ENCODE results near the gene PSAP.
A peak's percentile ranks its signal among the peaks of the same experiment; 100 is the strongest.
"Not testable (repeated sequence)": the region's sequence is repeated elsewhere in the genome, so short reads cannot be mapped to it uniquely, and the experiment has no call there.

PSAP gene

GRCh38 chr10:71850743-71851464 lies at the start of gene PSAP:
PSAP (minus strand) TSS chr10:71851251; CDS start chr10:71851221, 30 bp downstream.
- DNase-seq: peak; percentile 93

- no peak for DNase-seq
Observed at GRCh38 chr10:71900441-71901180, 49.6 kb upstream of the PSAP start.

- no peak for DNase-seq
Observed at GRCh38 chr10:71899665-71900412, 48.8 kb upstream of the PSAP start.

GRCh38 chr10:71898346-71898745 lies 47.3 kb upstream of the PSAP start:
- not testable (repeated sequence) for DNase-seq

- DNase-seq: no peak
Observed at GRCh38 chr10:71893920-71894319, 42.9 kb upstream of the PSAP start.

GRCh38 chr10:71893258-71893815 lies 42.3 kb upstream of the PSAP start:
- no peak for DNase-seq

GRCh38 chr10:71891437-71891836 lies 40.4 kb upstream of the PSAP start:
- DNase-seq: no peak

GRCh38 chr10:71889388-71889987 lies 38.4 kb upstream of the PSAP start:
- DNase-seq: no peak

GRCh38 chr10:71888623-71889387 lies 37.8 kb upstream of the PSAP start:
- peak; percentile 79 for DNase-seq

GRCh38 chr10:71888248-71888622 lies 37.2 kb upstream of the PSAP start:
- DNase-seq: no peak

GRCh38 chr10:71887743-71888142 lies 36.7 kb upstream of the PSAP start:
- no peak for DNase-seq

GRCh38 chr10:71882813-71883659 lies 32.0 kb upstream of the PSAP start:
- no peak for DNase-seq

GRCh38 chr10:71881647-71882355 lies 30.8 kb upstream of the PSAP start:
- DNase-seq: no peak

- DNase-seq: not testable (repeated sequence)
Observed at GRCh38 chr10:71881307-71881624, 30.2 kb upstream of the PSAP start.

- no peak for DNase-seq
Observed at GRCh38 chr10:71880425-71881306, 29.6 kb upstream of the PSAP start.

- no peak for DNase-seq
Observed at GRCh38 chr10:71878327-71879034, 27.4 kb upstream of the PSAP start.

- DNase-seq: no peak
Observed at GRCh38 chr10:71877821-71878220, 26.8 kb upstream of the PSAP start.

GRCh38 chr10:71874680-71875354 lies 23.8 kb upstream of the PSAP start:
- not testable (repeated sequence) for DNase-seq
